Adrenal gland (tissue), 5 donors: Measurements from ENCODE around the gene CCDC187.

Experiments
- POLR2A ChIP-seq, 2 donors: fragments of 450-650 bp; IDR thresholded peaks; one replicate each; pipeline ENCODE4 v1.6.1; 2017; ENCODE audit warnings: antibody characterized with exemption in 2 of 2, mild to moderate bottlenecking in 2 of 2, moderate library complexity in 1 of 2
- TF ChIP-seq, protein P1 (sequence below), 6 experiments: fragments of 450-650 bp in 4 of 6; fragments of 200-600 bp in 2 of 6; sonication (generic) in 1 of 6; IDR thresholded peaks; 1 replicate in 5 of 6; 2 replicates in 1 of 6; pipeline versions ENCODE4 v1.5.1 to v1.8.0; 2016 to 2021; ENCODE audit warnings: antibody characterized with exemption in 6 of 6, mild to moderate bottlenecking in 2 of 6, moderate library complexity in 1 of 6
- donor health status: DM: no; HTN: no; CAD: no.

DNA sequence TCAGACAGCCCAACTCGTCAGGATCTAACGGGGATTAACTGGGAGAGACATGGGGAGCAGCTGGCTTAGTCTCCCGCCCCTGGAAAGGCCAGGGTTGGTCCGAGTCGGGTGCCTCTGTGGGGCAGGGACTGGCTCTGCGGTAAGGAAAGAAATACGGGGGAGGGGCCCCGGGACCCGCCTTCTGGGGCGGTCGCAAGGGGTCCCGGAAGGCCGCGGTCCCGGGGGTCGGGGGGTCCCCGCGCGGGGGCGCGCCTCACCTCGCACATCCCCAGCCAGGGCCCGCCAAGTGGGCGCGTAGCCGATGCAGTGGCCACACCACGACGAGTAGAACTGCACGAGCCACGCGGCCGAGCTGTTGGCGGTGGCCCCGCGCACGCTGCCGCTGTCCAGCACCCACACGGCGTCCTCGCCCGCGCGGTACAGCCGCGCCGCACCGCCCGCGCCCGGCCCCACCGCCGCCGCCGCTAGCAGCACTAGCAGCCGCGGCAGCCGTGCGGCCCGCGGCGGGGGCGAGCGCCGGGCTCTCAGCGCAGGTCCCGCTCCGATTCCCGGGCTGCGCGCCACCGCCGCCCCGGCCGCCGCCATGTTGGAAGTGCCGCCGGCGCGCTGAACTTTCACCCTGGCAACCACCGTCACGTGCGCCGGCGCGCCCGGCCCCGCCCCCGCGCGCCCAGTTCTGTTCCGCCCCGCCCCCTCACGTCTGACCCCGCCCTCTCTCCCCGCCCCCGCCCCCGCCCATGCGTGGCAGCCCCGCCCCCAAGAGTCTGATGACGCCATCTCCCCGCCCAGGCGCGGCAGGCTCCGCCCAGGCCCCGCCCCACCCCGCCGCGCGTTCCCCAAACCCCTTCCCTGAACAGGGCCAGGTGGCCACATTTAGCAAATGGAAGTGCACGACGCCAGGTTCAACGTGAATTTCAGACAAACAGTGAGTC is 58.4 kb downstream of the CCDC187 start, which contains the start of gene QSOX2:
- TF ChIP-seq, protein P1, sequence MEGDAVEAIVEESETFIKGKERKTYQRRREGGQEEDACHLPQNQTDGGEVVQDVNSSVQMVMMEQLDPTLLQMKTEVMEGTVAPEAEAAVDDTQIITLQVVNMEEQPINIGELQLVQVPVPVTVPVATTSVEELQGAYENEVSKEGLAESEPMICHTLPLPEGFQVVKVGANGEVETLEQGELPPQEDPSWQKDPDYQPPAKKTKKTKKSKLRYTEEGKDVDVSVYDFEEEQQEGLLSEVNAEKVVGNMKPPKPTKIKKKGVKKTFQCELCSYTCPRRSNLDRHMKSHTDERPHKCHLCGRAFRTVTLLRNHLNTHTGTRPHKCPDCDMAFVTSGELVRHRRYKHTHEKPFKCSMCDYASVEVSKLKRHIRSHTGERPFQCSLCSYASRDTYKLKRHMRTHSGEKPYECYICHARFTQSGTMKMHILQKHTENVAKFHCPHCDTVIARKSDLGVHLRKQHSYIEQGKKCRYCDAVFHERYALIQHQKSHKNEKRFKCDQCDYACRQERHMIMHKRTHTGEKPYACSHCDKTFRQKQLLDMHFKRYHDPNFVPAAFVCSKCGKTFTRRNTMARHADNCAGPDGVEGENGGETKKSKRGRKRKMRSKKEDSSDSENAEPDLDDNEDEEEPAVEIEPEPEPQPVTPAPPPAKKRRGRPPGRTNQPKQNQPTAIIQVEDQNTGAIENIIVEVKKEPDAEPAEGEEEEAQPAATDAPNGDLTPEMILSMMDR (IDR thresholded peaks at IDR 0.05): peak in 1 of 6 experiments; percentile 5
- peak in 1 of 2 donors; percentile 22 for TF ChIP-seq POLR2A (IDR thresholded peaks at IDR 0.05)
